AG04450 (cell line): ENCODE results near the gene SMAP2. TPM values are rescaled to one million over a fixed set of nuclear protein-coding genes. Genes with fewer than 3 reads are reported as not detected.

Source experiments
- CTCF ChIA-PET: fragments of 300-600, 350-600 bp; formaldehyde crosslinking; extraction: SDS; loops from one replicate; lab custom pipeline; 2022; ENCODE audit warnings: antibody characterized with exemption, inconsistent platforms; lab: Charles Lee
- POLR2A ChIA-PET: fragments of 350-600 bp; formaldehyde crosslinking; extraction: SDS; loops from one replicate; lab custom pipeline; 2021; ENCODE audit warnings: antibody characterized with exemption, inconsistent platforms; lab: Yijun Ruan, JAX
- DNase-seq: peaks from one replicate; pipeline ENCODE4 v3.0.0-alpha.2; 2011; ENCODE audit warnings: low read depth, low spot score
- H3K27ac ChIP-seq: one replicate; pipeline ENCODE4 v1.5.1; 2012; ENCODE audit warnings: low read depth, low read length, control low read depth
- H3K27me3 ChIP-seq: one replicate; pipeline ENCODE4 v1.6.0; 2012; ENCODE audit warnings: low read length; ENCODE audit not compliant: control insufficient read depth, insufficient read depth
- H3K4me3 ChIP-seq: 2 replicates; pipeline ENCODE4 v1.5.1; 2011; ENCODE audit warnings: mild to moderate bottlenecking, low read depth, low read length, control low read depth
- H3K9me3 ChIP-seq: 2 replicates; pipeline ENCODE4 v1.5.1; 2012; ENCODE audit warnings: low read length; ENCODE audit not compliant: control insufficient read depth, insufficient read depth
- CTCF ChIP-seq: IDR thresholded peaks from 2 replicates; pipeline ENCODE4 v1.5.1; 2011; ENCODE audit warnings: low read depth, low read length, control low read depth, inconsistent platforms
- polyA plus RNA-seq: library from polyadenylated mRNA; depleted of rRNA; stranded (reverse); fragments of >200 nt; gene quantifications from 2 replicates; pipeline ENCODE4 v1.2.3, GENCODE V29; 2011

SMAP2 gene
- polyA plus RNA-seq, 1 experiment, result 22.5 TPM

DNA sequence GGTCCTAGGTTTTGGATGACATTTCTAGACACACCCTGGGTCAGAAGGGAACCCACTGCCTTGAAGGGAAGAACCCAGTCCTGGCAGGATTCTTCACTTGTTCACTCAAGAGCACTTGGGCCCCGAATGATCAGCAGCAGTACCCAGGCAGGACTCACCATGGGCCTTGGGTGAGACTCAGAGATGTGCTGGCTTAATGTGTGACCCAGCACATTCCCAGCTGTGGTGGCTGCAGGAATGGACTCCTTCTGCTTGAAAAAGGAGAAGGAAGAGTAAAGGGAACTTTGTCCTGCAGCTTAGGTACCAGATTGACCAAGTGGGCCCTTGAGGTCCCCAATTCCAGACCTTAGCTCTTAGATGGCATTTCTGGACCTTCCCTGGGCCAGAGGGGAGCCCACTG lies 12.3 kb upstream of the SMAP2 start:
- ChIA-PET CTCF (interaction anchor here (1.0 kb wide), 1 partner anchor 22 kb away, joined by 3 read pairs; no protein-coding TSS in a partner anchor), POLR2A (no interaction called here)
- H3K27me3 ChIP-seq, result peaks cover 6% of the 10 kb centered on the region
- H3K27ac ChIP-seq, result no peak overlapping the region
- peaks cover 4% of the 10 kb centered on the region; the same call in 1 of the 2 replicates for H3K9me3 ChIP-seq
- DNase-seq, result no peak
- no peak for TF ChIP-seq CTCF
- H3K4me3 ChIP-seq, result no peak overlapping the region

GRCh38 chr1:40361637-40362036 lies 11.9 kb upstream of the SMAP2 start:
- POLR2A ChIA-PET, result no interaction called here
- Histone ChIP-seq H3K27me3 (peaks cover 6% of the 10 kb centered on the region), H3K27ac (no peak overlapping the region), H3K4me3 (no peak overlapping the region), H3K9me3 (peaks cover 4% of the 10 kb centered on the region; the same call in 1 of the 2 replicates)
- TF ChIP-seq CTCF, result no peak
- CTCF ChIA-PET, result no interaction called here
- no peak for DNase-seq

GRCh38 chr1:40362199-40362598 lies 11.3 kb upstream of the SMAP2 start:
- no peak for TF ChIP-seq CTCF

DNA sequence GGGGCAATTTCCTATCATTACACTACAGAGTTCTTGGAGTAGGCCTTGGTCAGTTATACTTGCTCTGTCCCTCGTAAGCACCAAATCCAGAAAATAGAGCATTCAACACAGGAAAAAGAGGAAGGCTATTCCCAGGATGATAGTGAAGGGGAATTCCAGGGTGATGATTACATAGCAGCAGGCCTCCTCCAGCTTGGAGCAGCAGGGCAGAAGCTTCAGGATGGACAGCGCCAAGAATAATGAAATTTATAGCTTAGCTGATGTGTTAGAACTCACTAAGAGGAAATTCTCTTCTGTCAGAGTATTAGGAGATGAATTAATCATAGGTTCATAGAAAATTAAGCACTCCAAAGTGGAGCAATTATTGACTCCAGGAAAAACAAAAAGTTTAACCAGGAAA lies 10.8 kb upstream of the SMAP2 start:
- TF ChIP-seq CTCF, result no peak
- POLR2A ChIA-PET, result interaction anchor here (0.5 to 1.0 kb wide), 2 partner anchors 11 to 13 kb away, joined by 3 read pairs; partner anchors contain the start of gene SMAP2
- no peak for DNase-seq
- CTCF ChIA-PET, result interaction anchor here (0.9 kb wide), 1 partner anchor 219 kb away, joined by 3 read pairs; no protein-coding TSS in a partner anchor
- peaks cover 4% of the 10 kb centered on the region; the same call in 1 of the 2 replicates for H3K9me3 ChIP-seq
- H3K27ac ChIP-seq, result no peak overlapping the region
- no peak overlapping the region for H3K4me3 ChIP-seq
- peaks cover 6% of the 10 kb centered on the region for H3K27me3 ChIP-seq

More at GRCh38 chr1:40362199-40362598, 11.3 kb upstream of the SMAP2 start:
- CTCF ChIA-PET, result interaction anchor here (0.9 kb wide), 1 partner anchor 218 kb away, joined by 3 read pairs; no protein-coding TSS in a partner anchor
- H3K27me3 ChIP-seq, result peaks cover 6% of the 10 kb centered on the region
- peaks cover 4% of the 10 kb centered on the region; the same call in 1 of the 2 replicates for H3K9me3 ChIP-seq
- no peak for DNase-seq
- H3K27ac ChIP-seq, result no peak overlapping the region
- H3K4me3 ChIP-seq, result no peak overlapping the region
- POLR2A ChIA-PET, result interaction anchor here (1.0 kb wide), 1 partner anchor 11 kb away, joined by 3 read pairs; the partner anchor contains the start of gene SMAP2

DNA sequence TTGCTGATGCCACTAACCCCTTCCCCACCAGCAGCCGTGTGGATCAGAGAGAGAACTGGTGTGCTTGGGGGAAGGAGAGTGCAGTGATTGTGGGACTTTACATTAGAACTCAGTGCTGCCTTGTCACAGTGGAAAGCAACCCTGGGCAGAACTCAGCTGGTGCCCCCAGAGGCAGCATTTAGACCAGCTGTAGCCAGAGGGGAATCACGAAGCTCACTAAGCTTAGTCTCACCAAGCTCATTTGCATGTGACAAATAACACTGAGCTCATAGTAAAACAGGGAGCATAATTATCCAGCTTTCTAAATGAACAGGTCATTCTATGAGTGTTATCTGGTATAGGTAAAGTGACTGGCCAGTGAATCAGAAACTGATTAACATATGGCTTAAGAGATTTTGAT lies 9.8 kb upstream of the SMAP2 start:
- CTCF ChIA-PET, result interaction anchor here (1.4 to 1.7 kb wide), 3 partner anchors 25 to 220 kb away, joined by 5 to 7 read pairs (median 6); no protein-coding TSS in a partner anchor
- no peak overlapping the region for H3K4me3 ChIP-seq
- POLR2A ChIA-PET, result no interaction called here
- no peaks in the 10 kb centered on the region for H3K9me3 ChIP-seq
- no peak for TF ChIP-seq CTCF
- peaks cover 6% of the 10 kb centered on the region for H3K27me3 ChIP-seq
- DNase-seq, result no peak
- no peak overlapping the region for H3K27ac ChIP-seq
